GM18526 (cell line): ENCODE results near the gene CYP19A1.

Experiments
- POLR2A ChIP-seq: IDR thresholded peaks from 3 replicates; pipeline ENCODE4 v1.6.1; 2011; ENCODE audit not compliant: insufficient read length; ENCODE audit errors: extremely low read depth

The CYP19A1 gene

GRCh38 chr15:51368307-51368706 is 29.9 kb upstream of the CYP19A1 start:
- TF ChIP-seq POLR2A, result no peak

- TF ChIP-seq POLR2A, result no peak
These were observed 29.1 kb upstream of the CYP19A1 start for GRCh38 chr15:51367322-51367976.

GRCh38 chr15:51366920-51367319 is 28.5 kb upstream of the CYP19A1 start:
- no peak for TF ChIP-seq POLR2A

GRCh38 chr15:51366071-51366470 is 27.7 kb upstream of the CYP19A1 start:
- TF ChIP-seq POLR2A, result no peak

- TF ChIP-seq POLR2A, result no peak
These were observed 27.0 kb upstream of the CYP19A1 start for GRCh38 chr15:51365417-51365816.

- TF ChIP-seq POLR2A, result no peak
These were observed 25.0 kb upstream of the CYP19A1 start for GRCh38 chr15:51363383-51363782.

- TF ChIP-seq POLR2A, result no peak
These were observed 21.6 kb upstream of the CYP19A1 start for GRCh38 chr15:51359981-51360380.

GRCh38 chr15:51356983-51357382 is 18.6 kb upstream of the CYP19A1 start:
- TF ChIP-seq POLR2A, result no peak

GRCh38 chr15:51356147-51356546 is 17.8 kb upstream of the CYP19A1 start:
- no peak for TF ChIP-seq POLR2A

- TF ChIP-seq POLR2A, result no peak
These were observed 16.7 kb upstream of the CYP19A1 start for GRCh38 chr15:51355096-51355495.

- TF ChIP-seq POLR2A, result no peak
These were observed 15.6 kb upstream of the CYP19A1 start for GRCh38 chr15:51353976-51354375.

GRCh38 chr15:51350723-51351122 is 12.3 kb upstream of the CYP19A1 start:
- no peak for TF ChIP-seq POLR2A

GRCh38 chr15:51349156-51349844 is 10.9 kb upstream of the CYP19A1 start:
- TF ChIP-seq POLR2A, result no peak

- no peak for TF ChIP-seq POLR2A
These were observed 10.3 kb upstream of the CYP19A1 start for GRCh38 chr15:51348688-51349087.

- no peak for TF ChIP-seq POLR2A
These were observed 7.7 kb upstream of the CYP19A1 start for GRCh38 chr15:51346136-51346535.

- no peak for TF ChIP-seq POLR2A
These were observed 5.1 kb upstream of the CYP19A1 start for GRCh38 chr15:51343466-51343865.
